HG02588 (cell line): ENCODE results near the gene LAMTOR4.
"Not testable (repeated sequence)": the region's sequence is repeated elsewhere in the genome, so short reads cannot be mapped to it uniquely, and the experiment has no call there.

ENCODE experiments used
- ATAC-seq: cut with Tn5 transposase; IDR thresholded peaks from one replicate; pipeline ENCODE4 v1.9.1; 2021; ENCODE audit warnings: mild to moderate bottlenecking, moderate library complexity; ENCODE audit not compliant: unreplicated experiment

LAMTOR4 gene

DNA sequence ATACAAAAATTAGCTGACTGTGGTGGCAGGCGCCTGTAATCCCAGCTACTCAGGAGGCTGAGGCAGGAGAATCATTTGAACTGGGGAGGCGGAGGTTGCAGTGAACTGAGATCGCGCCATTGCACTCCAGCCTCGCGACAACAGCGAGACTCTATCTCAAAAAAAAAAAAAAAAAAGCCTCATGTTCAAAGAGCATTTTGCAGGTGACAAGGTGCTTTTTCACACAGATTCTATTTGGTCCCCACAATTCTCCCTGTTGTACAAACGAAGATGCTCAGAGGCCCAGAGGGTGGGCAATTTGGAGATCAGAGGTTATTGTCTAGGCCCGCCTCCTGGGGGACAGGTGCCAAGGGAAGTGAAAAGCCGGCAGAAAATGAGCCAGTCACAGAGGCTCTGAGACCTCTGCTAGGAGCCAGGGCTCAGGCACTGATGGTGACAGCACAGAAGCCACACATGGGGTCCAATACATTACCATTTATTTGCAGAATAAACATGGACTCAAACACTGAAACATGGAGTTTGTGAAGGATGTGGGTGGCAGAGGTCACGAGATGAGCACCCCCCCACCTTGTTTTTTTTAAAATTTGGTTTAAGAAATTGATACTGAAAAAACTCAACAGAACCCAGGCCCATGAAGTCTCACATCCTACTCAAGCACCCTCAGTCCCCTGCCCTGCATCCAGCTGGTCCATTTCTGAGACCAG, 20.6 kb downstream of the LAMTOR4 start:
- no peak for ATAC-seq

- no peak for ATAC-seq
Measured at GRCh38 chr7:100170101-100170897, 21.6 kb downstream of the LAMTOR4 start.

GRCh38 chr7:100171087-100171681, 22.5 kb downstream of the LAMTOR4 start:
- ATAC-seq: no peak

- ATAC-seq: no peak
Measured at GRCh38 chr7:100171840-100172239, 23.1 kb downstream of the LAMTOR4 start.

DNA sequence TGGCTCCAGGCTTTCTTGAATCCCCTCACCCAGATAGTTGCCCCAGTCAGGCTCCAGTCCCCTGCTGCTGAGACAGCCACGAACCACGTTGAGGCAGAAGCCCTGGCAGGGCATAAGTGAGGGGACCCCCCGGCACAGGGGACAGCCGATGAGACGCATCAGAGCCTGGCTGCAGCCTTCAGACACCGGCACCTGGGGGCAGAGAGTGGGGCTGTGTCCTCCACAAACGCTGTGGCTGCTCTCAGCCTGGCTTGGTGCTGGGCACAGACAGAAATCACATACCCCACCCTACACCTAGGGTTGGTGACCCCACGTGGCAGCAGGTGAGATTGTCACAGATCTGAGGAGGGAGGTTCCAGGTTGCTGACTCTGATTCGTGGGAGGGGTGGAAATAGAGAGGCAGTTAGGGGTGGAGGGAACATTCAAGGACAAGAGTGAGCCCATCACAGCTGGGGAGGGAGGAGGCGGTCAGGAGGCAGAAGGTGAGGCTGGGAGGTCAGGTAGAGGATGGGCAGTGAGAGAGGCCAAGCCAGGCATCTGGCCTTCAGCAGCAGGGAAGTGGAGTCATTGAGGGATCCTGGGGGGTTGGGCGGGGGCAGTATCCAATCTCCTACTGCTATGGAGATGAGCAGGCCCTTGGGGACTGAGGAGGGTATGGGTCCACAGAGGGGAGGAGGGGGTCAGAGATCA, 25.2 kb downstream of the LAMTOR4 start:
- ATAC-seq: no peak

DNA sequence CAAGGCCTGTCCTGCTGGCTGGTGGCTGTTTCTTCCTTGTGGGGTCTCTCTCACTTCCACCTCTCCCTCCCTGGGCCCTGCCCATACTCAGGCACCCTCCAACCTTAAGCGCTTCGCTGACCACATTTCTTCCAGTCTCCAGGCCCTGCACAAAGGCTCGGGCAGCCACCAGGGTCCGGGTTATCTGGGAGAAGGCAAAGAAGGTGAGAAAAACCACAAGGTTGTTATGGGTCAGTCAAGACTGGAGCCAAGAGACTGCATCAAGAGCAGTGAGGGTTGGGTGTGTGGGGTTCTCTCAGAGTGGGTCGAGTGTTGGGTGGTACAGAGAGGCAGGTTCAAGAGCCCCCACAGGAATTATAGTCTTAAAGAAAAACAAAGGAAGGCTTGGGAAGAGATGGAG, 25.9 kb downstream of the LAMTOR4 start:
- ATAC-seq: no peak

DNA sequence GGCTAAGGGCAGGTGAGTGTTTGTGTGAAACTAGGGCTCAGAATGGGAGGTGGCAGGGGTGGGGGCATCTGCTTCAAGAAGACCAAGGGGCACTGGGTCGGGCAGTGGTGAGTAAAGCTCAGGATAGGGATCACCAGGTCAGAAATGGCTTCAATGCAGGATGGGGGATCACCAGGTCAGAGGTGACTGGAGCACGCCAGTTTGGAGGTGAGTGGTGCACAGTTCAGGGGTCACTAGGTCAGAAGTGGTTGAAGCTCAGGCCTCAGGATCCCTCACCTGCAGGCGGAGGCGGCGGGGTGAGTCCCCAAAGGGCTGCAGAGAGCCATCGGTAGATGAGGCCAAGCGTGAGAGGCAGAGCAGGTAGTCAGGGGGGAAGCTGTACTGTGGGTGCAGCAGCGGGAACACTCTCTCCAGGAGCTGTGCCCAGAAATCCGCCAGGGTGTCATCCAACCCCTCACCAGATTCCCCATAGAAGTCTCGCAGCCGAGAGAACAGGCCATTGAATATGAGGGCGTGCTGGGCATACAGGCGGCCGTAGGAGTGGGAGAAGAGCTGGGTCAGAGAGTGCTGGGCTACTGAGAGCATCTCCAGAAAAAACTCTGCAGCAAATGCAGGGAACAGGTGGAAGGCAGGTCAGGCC, 26.7 kb downstream of the LAMTOR4 start:
- ATAC-seq: no peak

DNA sequence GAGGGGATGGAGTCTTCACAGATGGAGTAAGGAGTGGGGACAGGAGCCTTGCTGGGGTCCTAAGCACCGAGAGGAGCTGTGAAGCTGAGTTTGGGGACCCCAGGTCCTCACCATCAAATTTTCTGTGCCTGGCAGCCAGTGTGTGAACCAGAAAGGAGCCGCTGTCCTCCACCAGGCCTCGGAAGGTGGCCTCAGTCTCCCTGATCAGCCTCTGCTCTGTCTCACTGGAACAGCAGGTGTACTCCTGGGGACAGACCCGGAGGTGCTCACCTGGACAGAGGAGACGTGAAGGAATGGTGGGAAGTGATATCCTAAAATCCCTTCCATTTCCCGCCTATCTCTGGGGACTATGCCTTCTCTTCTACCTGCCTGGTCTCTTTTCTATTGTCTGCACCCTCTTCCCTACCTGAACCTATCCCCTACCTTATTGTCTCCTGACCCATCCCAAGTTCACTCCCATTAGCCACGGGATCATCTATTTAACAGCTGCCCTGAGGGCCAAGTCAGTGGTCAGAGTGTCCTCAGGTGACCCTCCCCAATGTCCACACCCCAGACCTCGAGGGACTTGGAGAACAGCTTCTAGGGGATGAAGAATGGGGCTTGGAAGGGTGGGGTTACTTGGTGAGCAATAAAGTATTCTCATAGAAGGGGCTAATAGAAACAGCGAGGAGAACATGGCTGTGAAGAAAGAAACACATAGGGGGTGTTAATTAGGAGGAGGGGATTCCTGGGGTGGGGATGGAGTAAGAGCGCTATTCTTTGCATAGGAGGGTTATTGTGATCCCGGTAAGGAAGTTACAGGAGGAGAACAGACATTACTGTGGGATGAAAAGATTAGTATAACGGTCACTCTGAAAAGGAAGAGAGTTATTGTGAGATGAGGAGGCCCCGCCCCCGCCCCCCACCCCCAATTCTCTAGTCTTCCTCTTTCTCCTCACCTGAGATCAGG, 27.7 kb downstream of the LAMTOR4 start:
- ATAC-seq: no peak

GRCh38 chr7:100177045-100178001, 28.6 kb downstream of the LAMTOR4 start, which contains the start of the genes GPC2 and STAG3:
TSS of gene GPC2 (minus strand) at chr7:100177381. CDS start at chr7:100177199, 182 bp downstream.
TSS of gene STAG3 (plus strand) at chr7:100177918. CDS start at chr7:100180557, 2,639 bp downstream.
- peak; percentile 82 for ATAC-seq

DNA sequence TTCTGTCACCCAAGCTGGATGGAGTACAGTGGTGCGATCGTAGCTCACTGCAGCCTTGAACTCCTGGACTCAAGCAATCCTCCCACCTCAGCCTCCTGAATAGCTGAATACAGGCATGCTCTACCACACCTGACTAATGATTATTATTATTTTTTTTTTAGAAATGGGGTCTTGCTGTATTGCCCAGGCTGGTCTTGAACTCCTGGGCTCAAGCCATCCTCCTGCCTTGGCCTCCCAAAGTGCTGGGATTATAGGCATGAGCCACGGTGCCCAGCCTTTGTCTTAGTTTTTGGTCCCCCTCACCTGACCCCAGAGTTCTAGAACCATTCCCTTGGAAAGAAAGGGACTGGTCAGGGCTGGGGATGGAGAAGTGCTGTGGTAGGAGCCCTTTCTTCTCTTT, 31.4 kb downstream of the LAMTOR4 start:
- not testable (repeated sequence) for ATAC-seq

- ATAC-seq: not testable (repeated sequence)
Measured at GRCh38 chr7:100182616-100183015, 33.9 kb downstream of the LAMTOR4 start.

GRCh38 chr7:100183090-100183489, 34.4 kb downstream of the LAMTOR4 start:
- ATAC-seq: not testable (repeated sequence)

GRCh38 chr7:100185726-100186125, 37.0 kb downstream of the LAMTOR4 start:
- ATAC-seq: no peak

GRCh38 chr7:100189061-100189460, 40.3 kb downstream of the LAMTOR4 start:
- no peak for ATAC-seq

- ATAC-seq: no peak
Measured at GRCh38 chr7:100190048-100190711, 41.5 kb downstream of the LAMTOR4 start.

- no peak for ATAC-seq
Measured at GRCh38 chr7:100191775-100192174, 43.1 kb downstream of the LAMTOR4 start.

GRCh38 chr7:100192281-100192862, 43.7 kb downstream of the LAMTOR4 start:
- ATAC-seq: not testable (repeated sequence)
